ENCODE data around the gene C14orf132.

- TF ChIP-seq CTCF (IDR thresholded peaks at IDR 0.05) (no peak), POLR2AphosphoS5 (IDR thresholded peaks at IDR 0.05; ENCODE audit: insufficient read depth in 1 of 2, low read depth in 1 of 2) (no peak)
These were observed 33.6 kb downstream of the C14orf132 start for GRCh38 chr14:96072746-96073145.
